ENCODE data around the gene ENAM.

The ENAM gene

DNA sequence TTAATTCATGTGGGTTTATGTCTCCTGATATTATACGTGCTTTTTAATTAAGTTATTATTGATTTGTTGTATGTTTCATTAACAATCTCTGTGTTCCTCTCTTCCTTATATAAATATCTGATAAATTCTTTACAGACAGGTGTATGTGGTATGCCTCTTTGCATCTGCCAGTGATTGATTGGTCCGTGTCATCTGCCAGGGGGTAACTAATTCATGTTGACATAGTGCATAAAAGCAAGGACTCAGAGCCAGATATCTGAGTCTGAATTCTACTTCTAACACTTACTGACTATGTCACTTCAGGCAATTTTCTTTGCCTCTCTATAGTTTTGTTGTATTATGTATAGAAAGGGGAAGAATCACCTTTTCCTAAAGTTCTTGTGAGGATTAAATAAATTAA is 41.7 kb upstream of the ENAM start:
- Histone ChIP-seq H3F3A (ENCODE audit: insufficient read depth, low read length) (no peaks in the 10 kb centered on the region), H3K79me2 (ENCODE audit: insufficient read depth, low read length) (no peaks in the 10 kb centered on the region), H3K36me3 (ENCODE audit: insufficient read depth, low read length) (no peaks in the 10 kb centered on the region), H3K27me3 (ENCODE audit: insufficient read depth, low read length) (no peaks in the 10 kb centered on the region), H3K4me2 (ENCODE audit: low read length) (no peak overlapping the region), H3K4me1 (ENCODE audit: insufficient read depth, low read length, severe bottlenecking) (peaks cover 3% of the 10 kb centered on the region), H4K20me1 (ENCODE audit: insufficient read depth, low read length) (no peaks in the 10 kb centered on the region), H3K9ac (ENCODE audit: low read length) (no peak overlapping the region), H2AFZ (ENCODE audit: low read length) (no peak overlapping the region), H3K4me3 (ENCODE audit: low read depth, low read length, poor library complexity, severe bottlenecking) (no peak overlapping the region), H3K9me2 (ENCODE audit: low read depth, low read length) (no peaks in the 10 kb centered on the region), H3K27ac (ENCODE audit: low read depth, low read length, poor library complexity, severe bottlenecking) (no peak overlapping the region), H3K9me3 (ENCODE audit: low read length) (no peaks in the 10 kb centered on the region)
- TF ChIP-seq, protein P1, sequence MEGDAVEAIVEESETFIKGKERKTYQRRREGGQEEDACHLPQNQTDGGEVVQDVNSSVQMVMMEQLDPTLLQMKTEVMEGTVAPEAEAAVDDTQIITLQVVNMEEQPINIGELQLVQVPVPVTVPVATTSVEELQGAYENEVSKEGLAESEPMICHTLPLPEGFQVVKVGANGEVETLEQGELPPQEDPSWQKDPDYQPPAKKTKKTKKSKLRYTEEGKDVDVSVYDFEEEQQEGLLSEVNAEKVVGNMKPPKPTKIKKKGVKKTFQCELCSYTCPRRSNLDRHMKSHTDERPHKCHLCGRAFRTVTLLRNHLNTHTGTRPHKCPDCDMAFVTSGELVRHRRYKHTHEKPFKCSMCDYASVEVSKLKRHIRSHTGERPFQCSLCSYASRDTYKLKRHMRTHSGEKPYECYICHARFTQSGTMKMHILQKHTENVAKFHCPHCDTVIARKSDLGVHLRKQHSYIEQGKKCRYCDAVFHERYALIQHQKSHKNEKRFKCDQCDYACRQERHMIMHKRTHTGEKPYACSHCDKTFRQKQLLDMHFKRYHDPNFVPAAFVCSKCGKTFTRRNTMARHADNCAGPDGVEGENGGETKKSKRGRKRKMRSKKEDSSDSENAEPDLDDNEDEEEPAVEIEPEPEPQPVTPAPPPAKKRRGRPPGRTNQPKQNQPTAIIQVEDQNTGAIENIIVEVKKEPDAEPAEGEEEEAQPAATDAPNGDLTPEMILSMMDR (IDR thresholded peaks at IDR 0.05; ENCODE audit: low read length) = no peak
- TF ChIP-seq EZH2 (IDR thresholded peaks at IDR 0.05; ENCODE audit: borderline replicate concordance, low read length) = no peak

DNA sequence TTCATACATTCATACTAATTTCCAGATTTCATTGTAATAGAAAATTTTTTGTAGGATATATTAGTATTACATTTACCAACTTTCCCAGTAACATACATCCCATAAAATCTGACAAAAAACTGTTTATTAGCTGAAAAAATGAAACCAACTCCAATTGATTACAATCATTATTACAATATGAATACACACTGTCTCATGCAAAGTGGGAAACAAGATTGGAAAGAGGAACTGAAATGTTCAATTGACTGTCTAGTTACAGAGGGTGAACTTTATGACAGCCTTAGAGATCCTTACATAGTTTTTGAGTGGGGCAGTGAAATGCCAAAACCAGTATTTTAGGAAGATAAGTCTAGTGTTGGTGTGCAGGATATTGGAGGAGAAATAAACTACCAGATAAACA is 38.8 kb upstream of the ENAM start:
- Histone ChIP-seq H3K9me3 (ENCODE audit: low read length) (no peaks in the 10 kb centered on the region), H3K27ac (ENCODE audit: low read depth, low read length, poor library complexity, severe bottlenecking) (no peak overlapping the region), H3K9me2 (ENCODE audit: low read depth, low read length) (no peaks in the 10 kb centered on the region), H3K36me3 (ENCODE audit: insufficient read depth, low read length) (no peaks in the 10 kb centered on the region), H3K4me1 (ENCODE audit: insufficient read depth, low read length, severe bottlenecking) (peaks cover 3% of the 10 kb centered on the region), H3K9ac (ENCODE audit: low read length) (no peak overlapping the region), H3K79me2 (ENCODE audit: insufficient read depth, low read length) (no peaks in the 10 kb centered on the region), H3K4me3 (ENCODE audit: low read depth, low read length, poor library complexity, severe bottlenecking) (no peak overlapping the region), H4K20me1 (ENCODE audit: insufficient read depth, low read length) (no peaks in the 10 kb centered on the region), H3K27me3 (ENCODE audit: insufficient read depth, low read length) (no peaks in the 10 kb centered on the region), H3F3A (ENCODE audit: insufficient read depth, low read length) (no peaks in the 10 kb centered on the region), H2AFZ (ENCODE audit: low read length) (no peak overlapping the region), H3K4me2 (ENCODE audit: low read length) (no peak overlapping the region)
- no peak for TF ChIP-seq EZH2 (IDR thresholded peaks at IDR 0.05; ENCODE audit: borderline replicate concordance, low read length)
- TF ChIP-seq, protein P1 (IDR thresholded peaks at IDR 0.05; ENCODE audit: low read length) = no peak

DNA sequence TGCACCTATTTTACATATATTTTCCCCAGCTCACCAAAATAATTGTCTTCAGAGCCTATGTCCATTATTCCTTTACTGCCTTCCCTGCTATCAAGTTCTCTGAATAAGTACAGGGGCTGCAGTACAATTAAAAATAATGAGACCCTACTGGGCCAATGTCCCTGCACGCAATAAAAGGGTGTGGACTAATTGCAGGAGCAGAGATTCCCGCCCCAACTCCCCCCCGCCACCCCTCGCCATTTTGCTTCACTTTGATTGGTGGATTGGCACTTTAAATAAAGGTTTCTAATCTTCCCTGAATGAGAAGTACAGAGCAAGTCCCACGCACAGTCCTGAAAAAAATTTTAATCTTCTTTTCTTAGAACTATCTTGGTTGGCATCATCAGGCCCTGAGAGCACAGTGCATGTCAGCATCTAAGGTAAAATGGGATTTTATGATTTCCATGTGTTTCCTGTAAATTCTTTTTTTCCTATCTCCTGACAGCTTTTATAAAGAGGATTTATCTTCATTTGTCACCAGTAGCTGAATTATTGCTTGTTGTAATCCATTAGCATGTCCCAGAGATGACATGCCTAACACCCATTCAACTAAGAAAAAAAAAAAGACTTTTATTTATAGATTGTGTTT is 36.5 kb upstream of the ENAM start, which contains the start of gene AMBN:
AMBN (plus strand) TSS at position 302 of the 628 bp plus-strand sequence; CDS start at position 405, 103 bp downstream.
- Histone ChIP-seq H3K4me1 (ENCODE audit: insufficient read depth, low read length, severe bottlenecking) (peaks cover 3% of the 10 kb centered on the region), H3K9me2 (ENCODE audit: low read depth, low read length) (no peaks in the 10 kb centered on the region), H3K9me3 (ENCODE audit: low read length) (no peaks in the 10 kb centered on the region), H3K9ac (ENCODE audit: low read length) (no peak within 1 kb of the TSS), H4K20me1 (ENCODE audit: insufficient read depth, low read length) (no peaks in the 10 kb centered on the region), H3F3A (ENCODE audit: insufficient read depth, low read length) (no peaks in the 10 kb centered on the region), H3K36me3 (ENCODE audit: insufficient read depth, low read length) (no peaks in the 10 kb centered on the region), H3K4me3 (ENCODE audit: low read depth, low read length, poor library complexity, severe bottlenecking) (no peak within 1 kb of the TSS), H3K27ac (ENCODE audit: low read depth, low read length, poor library complexity, severe bottlenecking) (no peak within 1 kb of the TSS), H3K79me2 (ENCODE audit: insufficient read depth, low read length) (no peaks in the 10 kb centered on the region), H3K4me2 (ENCODE audit: low read length) (no peak within 1 kb of the TSS), H2AFZ (ENCODE audit: low read length) (no peak within 1 kb of the TSS), H3K27me3 (ENCODE audit: insufficient read depth, low read length) (no peaks in the 10 kb centered on the region)
- TF ChIP-seq EZH2 (IDR thresholded peaks at IDR 0.05; ENCODE audit: borderline replicate concordance, low read length) = no peak
- TF ChIP-seq, protein P1 (IDR thresholded peaks at IDR 0.05; ENCODE audit: low read length) = no peak

All from OCI-LY1 (cell line).